Fibroblast of mammary gland (primary cell): ENCODE results near the gene UFD1.

Source experiments
- DNase-seq: peaks from one replicate; pipeline ENCODE4 v3.0.0-alpha.2; 2010; ENCODE audit warnings: low read depth
- H3K4me3 ChIP-seq: 2 replicates; pipeline ENCODE4 v1.5.1; 2011; ENCODE audit warnings: low read depth, mild to moderate bottlenecking, low read length, moderate library complexity; ENCODE audit not compliant: control insufficient read depth
- TF ChIP-seq, protein P1 (sequence below): conservative IDR thresholded peaks from 2 replicates; pipeline ENCODE4 v1.5.1; 2011; ENCODE audit warnings: low read depth, low read length, inconsistent platforms; ENCODE audit not compliant: control insufficient read depth, insufficient read depth

UFD1 gene

DNA sequence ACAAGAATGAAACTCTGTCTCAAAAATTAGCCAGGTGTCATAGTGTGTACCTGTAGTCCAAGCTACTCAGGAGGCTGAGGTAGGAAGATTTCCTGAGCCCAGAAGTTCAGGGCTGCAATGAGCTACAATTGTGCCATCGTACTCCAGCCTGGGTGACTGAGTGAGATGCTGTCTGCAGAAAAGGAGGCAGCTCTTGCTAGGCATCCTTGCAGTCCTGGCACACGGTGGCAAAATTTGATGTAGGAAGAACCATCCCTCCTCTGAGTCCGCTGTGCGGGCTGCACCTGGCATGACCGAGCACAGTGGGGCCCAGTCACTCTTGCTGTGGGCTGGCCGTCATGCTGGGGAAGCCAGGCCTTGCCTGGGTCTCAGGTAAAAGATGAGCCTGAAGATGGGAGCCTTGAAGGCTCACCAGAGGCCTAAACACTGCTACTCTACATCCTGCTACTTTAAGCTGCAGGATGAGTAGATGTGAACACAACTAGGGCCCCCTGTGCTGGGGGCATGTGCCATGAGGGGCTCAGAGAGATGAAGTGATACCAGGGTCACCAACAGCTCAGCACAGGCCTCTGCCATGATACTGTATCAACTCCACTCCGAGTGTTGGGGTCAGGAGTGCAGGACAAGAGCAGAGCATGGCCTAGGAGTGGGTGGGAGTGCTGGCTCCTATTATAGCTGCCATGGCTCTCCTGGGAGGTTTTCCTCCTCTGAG lies 19.3 kb upstream of the UFD1 start:
- no peak for DNase-seq
- TF ChIP-seq, protein P1, sequence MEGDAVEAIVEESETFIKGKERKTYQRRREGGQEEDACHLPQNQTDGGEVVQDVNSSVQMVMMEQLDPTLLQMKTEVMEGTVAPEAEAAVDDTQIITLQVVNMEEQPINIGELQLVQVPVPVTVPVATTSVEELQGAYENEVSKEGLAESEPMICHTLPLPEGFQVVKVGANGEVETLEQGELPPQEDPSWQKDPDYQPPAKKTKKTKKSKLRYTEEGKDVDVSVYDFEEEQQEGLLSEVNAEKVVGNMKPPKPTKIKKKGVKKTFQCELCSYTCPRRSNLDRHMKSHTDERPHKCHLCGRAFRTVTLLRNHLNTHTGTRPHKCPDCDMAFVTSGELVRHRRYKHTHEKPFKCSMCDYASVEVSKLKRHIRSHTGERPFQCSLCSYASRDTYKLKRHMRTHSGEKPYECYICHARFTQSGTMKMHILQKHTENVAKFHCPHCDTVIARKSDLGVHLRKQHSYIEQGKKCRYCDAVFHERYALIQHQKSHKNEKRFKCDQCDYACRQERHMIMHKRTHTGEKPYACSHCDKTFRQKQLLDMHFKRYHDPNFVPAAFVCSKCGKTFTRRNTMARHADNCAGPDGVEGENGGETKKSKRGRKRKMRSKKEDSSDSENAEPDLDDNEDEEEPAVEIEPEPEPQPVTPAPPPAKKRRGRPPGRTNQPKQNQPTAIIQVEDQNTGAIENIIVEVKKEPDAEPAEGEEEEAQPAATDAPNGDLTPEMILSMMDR = no peak
- H3K4me3 ChIP-seq = no peak overlapping the region

DNA sequence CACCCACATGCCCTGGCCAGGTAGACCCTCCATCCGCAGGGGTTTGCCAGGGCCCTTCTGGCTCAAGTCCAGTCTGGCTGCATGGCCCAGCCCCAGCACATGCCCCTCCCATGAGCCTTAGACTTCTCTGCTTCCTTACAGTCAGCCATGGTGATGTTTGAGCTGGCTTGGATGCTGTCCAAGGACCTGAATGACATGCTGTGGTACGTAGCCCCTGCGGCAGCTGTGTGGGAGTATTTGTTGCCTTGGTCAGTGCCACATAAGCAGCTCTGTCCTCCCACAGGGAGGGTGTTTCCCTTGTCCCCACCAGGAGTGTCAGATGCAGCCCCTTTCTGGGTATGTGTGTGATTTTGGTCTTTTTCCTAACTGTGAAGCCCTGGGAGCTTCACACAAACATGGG lies 18.3 kb upstream of the UFD1 start:
- peak; percentile 90 for DNase-seq
- TF ChIP-seq, protein P1 = no peak
- H3K4me3 ChIP-seq = no peak overlapping the region

DNA sequence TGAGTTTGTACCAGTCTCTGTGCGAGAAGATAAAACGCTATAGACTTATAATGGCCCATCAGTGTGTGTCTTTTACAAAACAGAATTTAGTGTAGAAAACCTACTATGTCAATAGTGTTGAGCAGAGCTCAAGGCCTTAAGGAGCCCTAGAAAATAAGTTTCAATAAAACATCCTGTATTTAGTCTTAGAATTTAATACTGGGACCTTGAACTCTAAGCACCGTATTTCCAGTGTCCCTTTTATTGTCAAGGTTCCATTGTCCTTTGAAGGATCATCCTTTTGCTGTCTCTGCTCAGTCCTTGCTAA lies 17.3 kb upstream of the UFD1 start:
- TF ChIP-seq, protein P1 = no peak

DNA sequence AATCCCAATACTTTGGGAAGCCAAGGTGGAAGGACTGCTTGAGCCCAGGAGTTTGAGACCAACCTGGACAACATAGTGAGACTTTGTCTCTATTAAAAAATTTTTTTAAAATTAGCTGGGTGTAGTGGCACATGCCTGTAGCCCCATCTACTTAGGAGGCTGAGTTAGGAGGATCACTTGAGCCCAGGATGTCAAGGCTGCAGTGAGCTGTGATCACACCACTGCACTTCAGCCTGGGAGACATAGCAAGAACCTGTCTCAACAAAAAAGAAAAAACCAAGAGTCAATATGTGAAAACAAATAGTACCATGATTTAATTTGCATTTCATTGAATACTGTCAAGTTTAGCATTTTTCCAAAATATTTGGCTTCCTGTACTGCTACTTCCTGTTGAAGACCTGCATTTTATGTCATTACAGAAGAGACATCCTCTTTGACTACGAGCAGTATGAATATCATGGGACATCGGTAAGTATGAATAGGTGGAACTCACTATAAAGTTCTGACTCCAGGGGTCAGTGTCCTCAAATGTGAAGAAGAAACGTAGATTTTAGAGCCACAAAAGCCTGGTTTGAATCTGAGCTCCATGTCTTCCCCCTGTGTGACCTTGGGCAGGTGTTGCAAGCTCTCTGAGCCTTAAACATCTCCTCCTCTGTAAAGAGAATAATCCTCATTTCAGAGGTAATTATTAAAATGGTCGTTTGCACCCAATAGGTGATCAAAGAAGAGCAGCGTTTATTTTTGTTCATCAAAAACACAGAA lies 16.8 kb upstream of the UFD1 start:
- H3K4me3 ChIP-seq = no peak overlapping the region
- TF ChIP-seq, protein P1 = peak; percentile 20
- peak; percentile 45 for DNase-seq

More for the DNA sequence above, 17.3 kb upstream of the UFD1 start:
- no peak for DNase-seq
- no peak overlapping the region for H3K4me3 ChIP-seq

DNA sequence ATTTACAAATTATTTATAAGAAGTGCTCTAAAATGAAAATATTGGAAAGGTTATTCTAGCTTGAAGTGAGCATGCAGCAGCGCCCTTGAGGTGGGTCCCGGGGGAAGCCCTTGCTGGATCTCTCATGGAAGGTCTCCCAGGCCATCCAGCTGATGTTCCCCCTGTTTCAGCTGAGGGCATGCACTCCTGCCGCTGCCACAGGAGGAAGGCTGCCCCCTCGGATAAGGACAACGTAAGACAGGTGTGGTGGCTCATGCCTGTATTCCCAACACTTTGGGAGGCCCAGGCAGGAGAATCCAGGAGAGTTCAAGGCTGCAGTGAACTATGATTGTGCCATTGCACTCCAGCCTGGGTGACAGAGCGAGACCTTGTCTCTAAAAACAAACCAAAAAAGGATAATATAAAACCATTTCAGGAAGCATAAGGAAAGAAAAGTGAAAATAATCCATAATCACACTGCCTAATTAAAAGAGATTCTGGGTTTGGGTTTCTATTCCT lies 15.7 kb upstream of the UFD1 start:
- DNase-seq = no peak
- H3K4me3 ChIP-seq = no peak overlapping the region
- TF ChIP-seq, protein P1 = no peak

DNA sequence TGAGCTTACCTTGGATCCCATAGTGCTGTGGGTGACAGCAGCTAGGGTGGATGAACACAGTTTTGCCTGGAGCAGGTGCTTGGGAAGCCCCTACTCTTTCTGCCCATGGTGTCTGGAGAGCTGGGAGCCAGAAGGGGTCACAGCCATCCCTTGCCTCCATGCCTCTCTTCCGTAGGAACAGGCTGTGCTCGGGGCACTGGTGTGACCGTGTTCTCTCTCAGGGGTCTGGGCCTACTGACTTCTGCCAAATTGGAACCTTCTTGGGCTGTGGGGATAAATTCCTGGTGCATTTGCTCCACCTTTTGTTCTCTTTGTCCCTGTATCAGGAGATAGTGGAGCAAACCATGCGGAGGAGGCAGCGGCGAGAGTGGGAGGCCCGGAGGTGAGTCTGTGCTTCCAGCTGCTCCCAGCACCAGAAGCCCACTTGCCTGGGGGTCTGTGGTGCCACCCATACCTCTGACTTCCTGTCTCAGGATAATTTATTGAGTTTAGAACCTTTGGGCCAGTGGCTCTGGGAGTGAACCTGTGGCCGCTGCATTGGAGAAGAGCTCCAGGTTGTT lies 15.1 kb upstream of the UFD1 start:
- no peak for DNase-seq
- H3K4me3 ChIP-seq = no peak overlapping the region
- TF ChIP-seq, protein P1 = no peak
